GM21360 (cell line): ENCODE results near the gene CMIP.
"Not testable (repeated sequence)": the region's sequence is repeated elsewhere in the genome, so short reads cannot be mapped to it uniquely, and the experiment has no call there.

Experiments used
- ATAC-seq: cut with Tn5 transposase; IDR thresholded peaks from one replicate; pipeline ENCODE4 v1.9.1; 2021; ENCODE audit warnings: mild to moderate bottlenecking, moderate library complexity; ENCODE audit not compliant: unreplicated experiment

CMIP gene

DNA sequence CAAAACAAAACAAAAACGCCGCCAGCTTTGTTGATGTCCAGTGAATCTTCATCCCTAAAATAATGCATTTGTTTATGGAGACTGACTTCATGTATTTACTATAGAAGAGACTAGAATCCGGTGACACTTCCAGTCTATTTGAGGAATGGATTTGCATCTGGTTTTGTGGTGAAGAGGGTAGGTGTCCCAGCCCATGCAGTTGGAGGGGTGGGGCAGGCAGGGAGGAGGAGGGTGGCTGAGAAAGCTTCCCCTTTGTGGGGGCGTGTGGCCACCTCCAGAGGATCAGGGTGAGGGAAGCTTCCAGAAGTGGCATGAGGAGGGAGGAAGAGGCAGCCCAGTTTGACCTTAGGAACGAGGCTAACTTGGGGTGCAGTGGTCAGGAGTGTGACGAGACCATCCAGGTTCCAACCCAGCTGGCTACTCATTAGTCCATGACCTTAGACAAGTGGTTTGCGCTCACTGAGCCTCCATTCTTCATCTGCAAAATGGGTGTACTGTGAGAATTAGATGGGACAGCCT lies 69.5 kb downstream of the CMIP start:
- ATAC-seq, result no peak

DNA sequence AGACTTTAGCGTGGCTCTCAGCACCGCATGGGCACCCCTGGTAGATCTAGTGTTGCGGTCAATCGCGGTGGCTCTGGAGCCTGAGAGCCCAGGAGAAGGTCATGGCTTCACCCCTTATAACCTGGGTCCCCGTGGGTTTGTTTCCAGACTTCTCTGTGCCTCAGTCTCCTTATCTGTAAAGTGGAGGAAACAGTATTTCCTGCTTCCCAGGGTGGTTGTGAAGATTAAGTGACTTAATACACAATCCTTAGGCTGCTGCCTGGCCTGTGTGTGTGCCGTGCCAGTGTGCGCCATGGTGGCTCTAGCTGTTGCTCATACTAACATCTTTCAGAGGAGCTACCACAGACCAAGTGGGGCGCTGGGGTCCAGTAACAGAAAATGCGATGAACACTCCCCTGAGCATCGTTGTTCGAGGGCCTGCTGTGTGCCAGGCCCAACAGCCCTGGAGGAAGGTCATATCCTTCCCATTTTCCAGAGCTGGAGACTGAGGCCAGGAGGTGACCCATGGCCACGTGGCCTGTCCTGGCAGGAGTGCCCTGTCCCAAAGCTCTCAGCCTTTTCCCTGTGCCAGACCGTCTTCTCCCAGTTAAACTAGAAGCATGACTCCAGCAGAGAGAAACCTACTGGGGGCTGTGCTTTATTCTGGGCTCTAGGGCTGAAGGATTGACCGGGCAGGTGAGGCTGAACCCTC lies 70.1 kb downstream of the CMIP start:
- no peak for ATAC-seq

DNA sequence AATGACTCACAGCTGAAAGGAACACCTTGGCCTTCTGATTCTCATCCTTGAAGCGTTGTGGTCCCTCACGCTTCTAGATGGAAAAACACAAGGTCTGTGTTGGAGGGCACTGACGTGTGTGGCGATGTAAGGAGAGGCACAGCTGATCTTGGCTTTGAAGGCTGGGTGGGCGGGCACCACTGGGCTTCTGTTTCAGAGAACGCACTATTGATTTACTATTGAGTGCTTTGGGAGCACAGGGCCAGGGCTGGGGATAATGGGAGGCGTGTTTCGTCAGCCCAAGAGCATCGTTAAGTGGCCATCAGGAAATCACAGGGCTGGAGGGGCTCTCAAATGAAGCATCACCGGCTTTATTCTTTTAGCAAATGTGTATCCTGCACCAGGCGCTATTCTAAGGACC lies 70.7 kb downstream of the CMIP start:
- ATAC-seq, result no peak

DNA sequence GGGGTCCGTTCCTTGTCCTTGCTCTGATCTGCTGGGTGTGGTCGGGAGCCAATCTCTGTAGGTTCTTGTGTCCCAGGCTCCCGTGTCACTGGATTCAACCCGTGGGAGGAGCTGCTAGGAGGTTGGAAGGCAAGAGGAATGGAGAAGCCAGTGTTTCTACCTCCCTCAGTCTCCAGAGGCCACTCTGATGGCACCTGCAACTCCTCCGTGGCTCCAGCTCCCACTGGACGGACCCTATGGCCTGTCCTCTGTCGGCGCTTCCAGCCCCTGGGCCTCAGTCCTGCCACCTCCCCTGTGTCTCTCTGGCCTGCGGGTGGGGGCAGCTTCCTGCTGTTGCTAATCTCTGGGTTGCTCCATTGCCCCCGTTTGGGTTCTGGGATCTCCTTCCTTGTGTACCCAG lies 71.1 kb downstream of the CMIP start:
- ATAC-seq, result no peak

DNA sequence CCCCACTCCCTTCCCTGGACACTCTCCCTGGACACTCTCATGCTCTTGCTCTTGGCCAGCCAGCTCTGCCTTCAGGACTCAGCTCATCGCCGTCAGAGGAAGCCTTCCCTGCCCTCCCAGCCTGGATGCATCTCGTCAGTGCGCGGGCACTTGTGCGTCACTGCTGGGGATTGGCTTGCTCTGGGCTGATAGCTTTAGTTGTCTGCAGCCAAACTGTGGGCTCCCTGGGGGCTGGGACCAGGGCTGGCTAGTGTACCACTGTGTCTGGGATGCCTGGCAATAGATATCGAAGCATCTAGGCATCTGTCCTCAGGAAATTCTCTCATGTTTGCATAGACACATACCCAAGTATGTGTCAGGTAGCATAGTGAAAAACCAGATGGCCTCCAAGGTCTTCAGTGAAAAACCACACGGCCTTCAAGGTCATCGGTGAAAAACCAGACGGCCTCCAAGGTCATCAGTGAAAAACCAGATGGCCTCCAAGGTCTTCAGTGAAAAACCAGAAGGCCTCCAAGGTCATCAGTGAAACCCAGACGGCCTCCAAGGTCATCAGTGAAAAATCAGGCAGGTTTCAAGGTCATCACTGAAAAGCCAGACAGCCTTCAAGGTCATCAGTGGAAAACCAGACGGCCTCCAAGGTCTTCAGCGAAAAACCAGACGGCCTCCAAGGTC lies 72.0 kb downstream of the CMIP start:
- ATAC-seq, result no peak

DNA sequence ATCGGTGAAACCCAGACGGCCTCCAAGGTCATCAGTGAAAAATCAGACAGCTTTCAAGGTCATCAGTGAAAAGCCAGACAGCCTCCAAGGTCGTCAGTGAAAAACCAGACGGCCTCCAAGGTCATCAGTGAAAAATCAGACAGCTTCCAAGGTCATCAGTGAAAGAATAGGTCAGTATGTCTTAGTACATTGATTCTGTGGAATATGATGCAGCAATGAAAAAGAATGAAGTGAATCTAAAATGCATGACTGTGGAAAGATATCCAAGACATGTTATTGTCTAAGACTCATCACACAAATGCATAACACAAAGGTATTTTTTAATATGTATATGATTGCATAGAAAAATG lies 72.5 kb downstream of the CMIP start:
- ATAC-seq, result no peak

DNA sequence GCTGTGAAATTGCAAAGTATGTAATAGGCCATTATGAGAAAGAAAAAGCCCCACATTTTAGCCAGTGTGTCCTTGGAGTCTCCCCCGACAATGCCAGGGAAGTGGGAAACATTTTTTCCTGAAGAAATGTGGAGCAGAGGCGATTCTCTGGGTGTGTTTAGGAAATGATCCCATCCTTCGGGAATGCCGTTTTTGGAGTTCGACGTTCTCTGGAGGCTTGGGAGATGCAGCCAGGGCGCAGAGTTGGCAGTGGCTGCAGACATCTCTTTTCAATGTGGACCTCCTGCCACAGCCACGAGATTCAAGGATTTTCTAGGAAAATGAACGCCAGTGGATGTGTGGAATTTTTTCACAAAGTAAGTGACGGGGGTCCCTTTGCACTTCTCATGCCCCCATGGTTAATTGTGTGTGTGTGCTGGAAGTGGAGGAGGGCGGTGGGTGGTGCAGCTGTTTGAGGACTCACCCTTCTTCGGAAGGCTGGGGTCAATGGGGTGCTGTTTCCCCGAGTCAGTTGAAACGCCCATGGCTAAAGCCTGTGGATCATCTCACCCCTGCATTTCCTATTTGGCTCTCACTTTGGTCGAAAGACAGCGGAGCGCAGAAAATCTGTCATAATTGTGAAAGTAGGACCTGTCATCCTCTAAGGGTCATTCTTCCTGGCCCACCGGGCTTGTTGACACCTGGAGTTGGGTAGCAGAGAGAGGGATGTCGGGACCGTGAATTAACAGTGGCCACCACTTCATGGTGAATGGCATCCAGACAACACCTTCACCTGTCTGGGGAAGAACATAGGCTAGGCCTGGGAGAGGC lies 73.2 kb downstream of the CMIP start:
- no peak for ATAC-seq

DNA sequence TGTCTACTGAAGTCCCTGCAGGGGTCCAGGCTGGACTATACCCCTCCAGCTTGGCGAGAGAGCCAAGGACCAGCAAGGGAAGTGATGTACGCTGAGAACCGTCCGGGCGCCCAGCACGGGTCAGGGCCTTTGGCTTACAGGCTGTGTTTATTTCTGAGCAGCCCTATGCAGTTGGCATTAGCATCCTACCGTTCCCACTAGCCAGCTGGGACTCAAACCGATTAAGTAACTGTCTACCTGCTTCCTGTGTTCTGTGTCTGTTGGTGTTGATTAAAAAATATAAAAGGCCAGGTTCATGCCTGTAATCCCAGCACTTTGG lies 73.8 kb downstream of the CMIP start:
- ATAC-seq, result no peak

DNA sequence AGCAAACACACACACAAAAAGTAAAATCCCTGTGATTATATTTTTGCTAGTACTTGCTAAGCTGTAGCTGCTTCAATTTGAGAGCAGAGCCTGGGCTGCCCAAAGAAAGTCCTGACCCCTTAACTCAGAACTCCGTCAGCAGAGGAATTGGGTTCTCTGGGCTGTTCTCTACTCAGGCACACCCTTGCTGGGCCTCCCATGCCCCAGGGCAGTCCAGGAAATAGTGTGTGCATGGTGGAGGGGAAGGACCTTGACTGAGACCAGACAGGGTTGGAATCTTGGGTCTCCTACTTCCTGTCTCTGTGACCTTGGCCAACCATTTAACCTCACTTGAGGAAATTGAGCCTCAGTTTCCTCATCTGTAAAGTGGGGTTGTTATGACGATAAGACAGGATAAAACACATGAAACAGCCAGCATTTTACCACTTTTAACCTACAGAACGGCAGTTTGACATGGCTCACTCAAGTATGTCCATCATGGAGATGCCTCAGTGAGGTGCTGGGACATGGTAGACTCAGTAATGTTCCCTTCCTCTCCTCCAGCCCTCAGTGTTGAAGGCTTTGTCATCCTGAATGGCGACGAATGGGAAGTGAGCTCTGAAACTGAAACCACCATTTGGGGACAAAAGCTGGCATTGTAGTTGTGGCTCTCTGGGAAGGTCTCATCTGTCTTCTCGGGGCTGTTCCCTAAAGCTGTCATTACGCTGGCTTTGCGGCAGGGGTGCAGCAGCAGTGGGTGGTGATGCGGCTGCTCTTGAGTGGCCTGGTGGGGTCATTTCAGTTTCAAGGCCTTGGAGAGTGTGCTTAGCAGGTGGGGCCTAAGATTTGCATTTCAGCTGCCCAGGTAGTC lies 74.9 kb downstream of the CMIP start:
- no peak for ATAC-seq

DNA sequence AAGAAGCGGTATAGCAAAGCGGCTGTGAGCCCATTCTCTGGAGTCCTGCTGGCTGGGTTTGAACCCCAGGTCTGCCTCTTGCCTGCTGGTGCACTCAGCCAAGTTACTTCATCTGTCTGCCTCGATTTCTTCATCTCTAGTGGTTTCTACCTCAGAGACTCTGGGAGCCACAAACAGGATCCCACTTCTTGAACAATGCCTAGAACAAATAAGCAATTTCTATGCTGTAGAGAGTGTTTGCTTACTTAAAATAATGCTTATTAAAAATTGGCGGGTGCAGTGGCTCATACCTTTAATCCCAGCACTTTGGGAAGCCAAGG lies 75.5 kb downstream of the CMIP start:
- ATAC-seq, result no peak

DNA sequence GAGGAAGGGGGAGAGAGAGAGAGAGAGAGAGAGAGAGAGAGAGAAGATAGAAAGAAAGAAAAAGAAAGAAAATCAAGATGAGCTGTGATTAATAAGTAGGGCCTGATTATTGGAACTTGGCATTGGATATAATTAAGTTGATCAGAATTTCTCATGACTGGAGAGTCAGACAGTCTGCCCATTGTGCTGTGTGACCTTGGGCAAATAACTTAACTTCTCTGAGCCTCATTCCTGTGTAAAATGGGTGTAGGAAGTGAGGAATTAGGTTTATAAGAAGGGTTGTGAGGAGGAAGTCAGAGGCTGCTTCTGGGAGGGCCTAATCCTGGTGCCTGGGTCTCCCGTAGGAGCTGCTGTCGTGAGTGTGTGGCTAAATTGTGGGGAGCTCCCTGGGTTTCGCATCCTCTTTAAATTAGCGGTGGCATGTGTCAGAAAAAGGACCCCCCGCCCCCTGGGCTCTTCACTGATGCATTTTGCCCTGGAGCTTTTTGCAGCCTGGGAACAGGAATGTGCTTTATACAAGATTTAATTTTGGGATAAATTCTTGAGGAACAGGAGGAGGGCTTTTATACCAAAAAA lies 76.0 kb downstream of the CMIP start:
- ATAC-seq, result no peak

DNA sequence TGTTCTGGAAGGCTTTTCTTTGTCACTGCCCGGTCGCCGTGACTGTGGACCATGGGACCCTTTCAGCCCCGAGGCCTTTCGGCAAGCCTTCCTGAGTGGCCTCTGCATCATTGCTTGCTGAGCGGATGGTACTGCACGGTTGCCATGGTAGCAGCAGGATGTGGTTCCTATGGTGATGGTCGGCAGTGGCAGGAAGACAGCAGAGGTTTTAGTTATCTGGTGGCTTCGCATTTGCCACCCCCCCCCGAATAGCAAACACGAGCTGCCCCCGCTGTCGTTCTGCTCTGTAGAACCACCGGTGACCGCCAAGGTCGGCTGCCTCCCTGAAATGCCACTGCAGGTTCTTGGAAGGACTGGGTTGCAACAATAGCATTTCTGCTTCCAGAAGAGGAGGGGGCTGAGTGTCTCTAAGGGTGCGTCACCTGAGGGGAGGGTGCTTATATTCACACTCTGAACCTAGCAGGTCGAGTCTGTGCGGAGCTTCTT lies 76.6 kb downstream of the CMIP start:
- peak; percentile 56 for ATAC-seq

DNA sequence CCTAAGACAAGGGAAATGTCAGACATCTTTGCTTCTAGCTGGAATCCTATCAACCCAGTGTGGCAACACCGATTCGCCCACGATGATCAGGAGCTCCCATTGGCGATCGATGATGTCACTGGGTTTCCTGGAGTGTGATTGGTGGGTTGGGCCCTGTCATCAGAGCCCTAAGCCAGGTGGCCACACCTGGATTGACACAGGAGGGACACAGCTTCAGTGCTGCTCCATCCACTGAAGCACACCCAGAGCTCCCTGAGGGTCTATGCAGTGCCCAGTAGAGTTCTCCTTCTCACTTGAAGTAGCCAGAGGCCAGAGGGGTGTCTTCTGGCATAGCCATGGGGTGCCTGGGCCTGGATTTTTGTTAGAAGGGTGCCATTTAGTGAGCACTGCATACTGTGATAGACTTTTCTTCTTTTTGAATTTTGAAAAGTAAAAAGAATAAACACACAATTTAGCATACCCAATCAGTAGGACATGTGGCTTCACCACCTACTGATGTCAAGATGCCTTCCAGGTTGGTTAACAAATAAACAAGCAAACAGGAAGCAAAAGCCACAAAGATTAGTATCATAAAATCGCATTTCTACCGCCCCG lies 77.6 kb downstream of the CMIP start:
- ATAC-seq, result no peak

DNA sequence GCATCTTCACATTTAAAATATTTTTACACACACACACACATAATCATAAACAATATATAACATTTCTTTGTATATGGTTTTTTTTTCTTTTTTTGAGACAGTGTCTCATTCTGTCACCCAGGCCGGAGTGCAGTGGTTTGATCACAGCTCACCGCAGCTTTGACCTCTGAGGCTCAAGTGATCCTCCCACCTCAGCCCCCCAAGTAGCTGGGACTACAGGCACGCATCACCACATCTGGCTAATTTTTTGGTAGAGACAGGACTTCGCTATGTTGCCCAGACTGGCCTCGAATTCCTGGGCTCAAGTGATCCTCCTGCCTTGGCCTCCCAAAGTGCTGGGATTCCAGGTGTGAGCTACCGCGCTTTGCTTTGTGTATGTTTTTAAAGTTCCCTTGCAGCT lies 78.2 kb downstream of the CMIP start:
- not testable (repeated sequence) for ATAC-seq

DNA sequence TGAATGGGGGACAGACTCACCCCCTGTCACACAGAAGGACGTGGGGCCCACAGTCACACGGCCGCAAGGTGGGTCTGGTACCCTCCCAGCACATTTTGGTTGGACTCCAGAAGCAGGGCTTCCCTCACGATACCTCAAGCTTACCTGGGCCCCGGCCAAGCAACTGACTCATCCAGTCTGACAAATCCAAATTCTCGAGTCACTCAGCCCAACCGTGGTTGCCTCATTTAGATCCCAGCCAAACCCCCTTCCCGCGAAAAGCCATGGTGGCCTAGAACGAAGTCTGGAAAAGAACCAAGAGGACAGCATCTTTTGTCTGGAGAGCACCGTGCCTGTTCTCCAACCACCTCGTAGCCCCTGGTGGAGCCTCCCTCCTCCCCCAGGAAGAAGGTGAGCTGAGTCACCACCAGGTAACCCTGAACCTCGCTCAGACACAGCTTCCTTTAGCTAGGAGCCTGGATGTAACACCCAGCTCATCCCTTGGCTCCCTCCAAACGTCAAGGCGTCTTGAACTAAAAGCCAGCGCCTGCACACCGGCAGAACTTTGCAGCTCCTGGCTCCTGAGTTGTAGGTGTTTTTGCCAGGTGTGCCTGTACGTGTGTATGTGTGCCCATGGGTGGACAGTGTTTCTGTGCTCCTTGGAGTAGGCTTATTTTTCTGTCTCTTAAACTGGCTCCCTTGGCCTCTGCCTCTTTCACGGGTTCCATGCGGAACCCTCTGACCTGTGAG lies 78.9 kb downstream of the CMIP start:
- ATAC-seq, result no peak

DNA sequence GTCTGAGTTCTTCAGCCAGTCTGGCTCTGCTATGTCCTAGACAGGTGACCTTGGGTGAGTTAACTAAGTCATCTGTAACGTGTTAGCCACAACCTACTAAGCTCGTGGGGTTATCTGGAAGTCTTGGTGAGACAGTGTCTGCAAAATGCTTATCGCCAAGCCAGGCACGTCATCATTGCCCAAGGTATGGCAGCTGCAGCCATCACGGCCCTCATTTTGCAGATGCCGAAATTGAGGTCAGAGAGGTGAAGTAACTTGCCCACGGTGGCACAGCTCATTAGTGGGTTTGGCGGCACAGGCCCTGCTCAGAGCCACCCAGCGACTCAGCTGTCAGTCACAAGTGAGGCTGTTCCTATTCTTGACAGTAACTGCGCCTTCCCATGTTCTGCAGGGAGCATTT lies 79.8 kb downstream of the CMIP start:
- ATAC-seq, result no peak

DNA sequence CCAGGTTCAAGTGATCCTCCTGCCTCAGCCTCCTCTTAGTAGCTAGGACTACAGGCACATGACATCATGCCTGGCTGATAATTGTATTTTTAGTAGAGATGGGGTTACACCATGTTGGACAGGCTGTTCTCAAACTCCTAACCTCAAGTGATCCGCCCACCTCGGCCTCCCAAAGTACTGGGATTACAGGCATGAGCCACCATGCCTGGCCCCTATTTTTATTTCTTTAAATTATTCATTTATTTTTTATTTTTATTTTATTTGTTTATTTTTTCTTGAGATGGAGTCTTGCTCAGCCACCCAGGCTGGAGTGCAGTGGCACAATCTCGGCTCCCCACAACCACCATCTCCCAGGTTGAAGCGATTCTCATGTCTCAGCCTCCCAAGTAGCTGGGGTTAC lies 80.3 kb downstream of the CMIP start:
- not testable (repeated sequence) for ATAC-seq

DNA sequence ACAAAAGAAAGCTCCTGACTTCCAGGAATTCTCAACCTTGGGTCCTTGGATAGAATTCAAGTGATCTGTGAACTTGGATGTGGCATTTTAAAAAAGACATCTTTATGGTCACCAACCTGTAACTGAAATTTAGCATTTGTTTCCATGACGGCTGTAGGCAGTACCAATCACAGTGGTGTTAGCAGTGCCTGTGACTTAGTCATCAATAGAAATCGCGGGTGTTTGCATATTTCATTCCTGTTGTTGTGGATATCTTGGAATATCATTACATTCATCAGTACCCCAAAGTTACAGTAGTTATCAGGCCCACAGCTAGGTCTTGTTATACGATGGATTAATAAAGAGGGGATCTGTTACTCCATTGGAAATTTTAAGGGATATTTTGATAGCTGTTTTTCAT lies 81.6 kb downstream of the CMIP start:
- ATAC-seq, result no peak

DNA sequence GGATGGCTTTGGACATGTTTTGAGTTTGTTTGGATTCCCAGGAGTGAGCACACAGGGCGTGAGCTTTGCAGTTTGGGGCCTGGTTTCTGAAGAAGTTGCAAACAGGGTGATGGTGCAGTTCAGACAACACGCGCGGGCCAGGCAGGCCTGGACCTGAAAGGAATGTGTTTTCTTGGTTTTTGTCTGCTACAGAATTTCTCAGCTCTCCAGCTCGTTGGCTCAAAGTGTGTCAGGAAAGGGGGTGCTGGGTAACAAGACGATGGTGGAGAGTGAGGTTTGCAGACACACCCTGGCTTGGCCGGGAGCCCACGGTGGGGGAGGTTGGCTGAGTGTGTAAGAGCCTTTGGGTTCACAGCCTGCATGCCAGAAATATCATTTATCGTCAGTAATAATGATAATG lies 82.3 kb downstream of the CMIP start:
- no peak for ATAC-seq
